NB4 (cell line): ENCODE measurements around the gene MTNR1A.

ENCODE experiments used
- DNase-seq: peaks from one replicate; pipeline ENCODE4 v3.0.0; 2010; ENCODE audit warnings: low read depth
- H3K4me3 ChIP-seq: one replicate; pipeline ENCODE4 v1.5.1; 2011; ENCODE audit warnings: mild to moderate bottlenecking, low read depth, low read length, moderate library complexity
- CTCF ChIP-seq: IDR thresholded peaks from one replicate; pipeline ENCODE4 v1.5.1; 2012; ENCODE audit warnings: low read depth, low read length
- MAX ChIP-seq: IDR thresholded peaks from 2 replicates; pipeline ENCODE4 v1.6.1; 2011; ENCODE audit warnings: low read depth, low read length
- MYC ChIP-seq: IDR thresholded peaks from 2 replicates; pipeline ENCODE4 v1.6.1; 2011; ENCODE audit warnings: low read depth, low read length
- POLR2A ChIP-seq: IDR thresholded peaks from 2 replicates; pipeline ENCODE4 v1.6.1; 2011; ENCODE audit warnings: mild to moderate bottlenecking; ENCODE audit not compliant: insufficient read length; ENCODE audit errors: extremely low read depth

Gene MTNR1A

GRCh38 chr4:186557486-186557885, 2.1 kb upstream of the MTNR1A start:
- peak; percentile 40 for DNase-seq
- TF ChIP-seq POLR2A (no peak), CTCF (no peak), MYC (no peak), MAX (no peak)
- H3K4me3 ChIP-seq = no peak overlapping the region

- no peak overlapping the region for H3K4me3 ChIP-seq
- DNase-seq = no peak
- no peak for TF ChIP-seq CTCF
- TF ChIP-seq POLR2A = no peak
- TF ChIP-seq MYC = no peak
- TF ChIP-seq MAX = no peak
These were observed 1.7 kb upstream of the MTNR1A start for GRCh38 chr4:186557061-186557460.

GRCh38 chr4:186554539-186554913, 841 bp downstream of the MTNR1A start:
- TF ChIP-seq POLR2A (no peak), MYC (no peak), CTCF (no peak), MAX (no peak)
- no peak overlapping the region for H3K4me3 ChIP-seq
- no peak for DNase-seq

GRCh38 chr4:186553717-186554116, 1.6 kb downstream of the MTNR1A start:
- TF ChIP-seq CTCF (no peak), MYC (no peak)
- no peak for DNase-seq
- H3K4me3 ChIP-seq = no peak overlapping the region

- TF ChIP-seq MAX = no peak
- TF ChIP-seq POLR2A = no peak
- no peak for TF ChIP-seq CTCF
- TF ChIP-seq MYC = no peak
These were observed 3.5 kb downstream of the MTNR1A start for GRCh38 chr4:186551849-186552248.

GRCh38 chr4:186545436-186545835, 9.9 kb downstream of the MTNR1A start:
- no peak for DNase-seq
- no peak overlapping the region for H3K4me3 ChIP-seq
- TF ChIP-seq CTCF (no peak), POLR2A (no peak), MAX (no peak), MYC (no peak)

More at GRCh38 chr4:186551849-186552248, 3.5 kb downstream of the MTNR1A start:
- DNase-seq = no peak
- H3K4me3 ChIP-seq = no peak overlapping the region
